ENCODE measurements around the gene SLC6A9. TPM values are rescaled to one million over a fixed set of nuclear protein-coding genes. Genes with fewer than 3 reads are reported as not detected.

SLC6A9 gene
- total RNA-seq, 1 donor from 2014 or later = 2.1 TPM

DNA sequence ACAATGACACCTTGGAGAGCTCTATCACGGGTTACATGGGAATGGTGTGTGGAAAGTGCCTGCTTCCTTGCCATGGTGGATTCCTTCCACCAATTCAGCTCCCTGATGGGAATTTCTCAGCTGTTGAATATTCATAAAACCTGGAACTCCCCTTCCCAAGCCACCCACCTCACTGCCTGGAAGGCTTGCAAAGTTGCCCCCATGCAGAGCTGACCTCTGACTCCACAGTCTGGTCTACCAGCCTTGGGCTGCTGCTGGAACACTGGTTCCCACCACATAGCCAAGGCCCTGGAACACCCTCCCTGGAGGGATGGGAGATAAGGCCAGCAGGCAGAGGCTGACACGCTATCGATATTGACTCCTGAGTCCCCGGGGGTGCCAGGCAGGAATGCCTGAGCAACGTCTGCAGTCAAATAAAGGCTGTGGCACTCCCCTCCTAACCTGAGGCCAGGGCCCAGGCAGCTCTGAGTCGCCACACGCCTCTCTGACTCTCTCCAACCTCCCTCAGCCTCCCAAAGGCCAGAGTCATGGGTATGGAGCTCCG, 31.1 kb downstream of the SLC6A9 start:
- no peak for DNase-seq (ENCODE audit: low spot score)
- no peaks in the 10 kb centered on the region for H3K27me3 Mint-ChIP-seq (ENCODE audit: low read depth)
- no peak overlapping the region for H3K4me3 Mint-ChIP-seq (ENCODE audit: low read depth)
- intact Hi-C loops (cut with micrococcal nuclease) = no loop called here
- no peaks in the 10 kb centered on the region for H3K4me1 Mint-ChIP-seq (ENCODE audit: low read depth)
- no peaks in the 10 kb centered on the region for H3K36me3 Mint-ChIP-seq (ENCODE audit: low read depth)
- no peaks in the 10 kb centered on the region for H3K9me3 Mint-ChIP-seq
- no peak overlapping the region for H3K27ac Mint-ChIP-seq

DNA sequence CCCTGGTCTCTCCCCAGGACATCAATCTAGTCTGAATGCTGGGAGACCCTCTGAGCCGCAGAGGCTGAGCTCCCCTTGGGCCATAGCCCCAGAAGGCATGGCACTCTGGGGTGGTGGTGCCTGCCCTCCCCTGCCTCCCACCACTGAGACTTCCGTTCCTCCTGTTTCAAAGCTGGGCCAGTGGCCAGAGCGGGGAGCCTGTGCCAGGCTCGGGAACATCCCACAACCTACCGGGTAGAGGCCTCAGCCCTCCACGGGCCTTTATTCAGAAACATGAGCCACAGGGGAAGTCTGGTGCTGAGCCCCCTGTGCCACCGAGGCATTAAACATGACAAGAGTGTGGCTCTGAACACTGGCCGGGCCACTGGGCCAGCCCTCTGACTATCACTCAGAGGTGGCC, 31.8 kb downstream of the SLC6A9 start:
- Mint-ChIP-seq H3K4me1 (ENCODE audit: low read depth) (no peaks in the 10 kb centered on the region), H3K27ac (no peak overlapping the region), H3K27me3 (ENCODE audit: low read depth) (no peaks in the 10 kb centered on the region), H3K36me3 (ENCODE audit: low read depth) (no peaks in the 10 kb centered on the region), H3K9me3 (no peaks in the 10 kb centered on the region), H3K4me3 (ENCODE audit: low read depth) (no peak overlapping the region)
- DNase-seq (ENCODE audit: low spot score) = no peak
- intact Hi-C loops (cut with micrococcal nuclease) = no loop called here

DNA sequence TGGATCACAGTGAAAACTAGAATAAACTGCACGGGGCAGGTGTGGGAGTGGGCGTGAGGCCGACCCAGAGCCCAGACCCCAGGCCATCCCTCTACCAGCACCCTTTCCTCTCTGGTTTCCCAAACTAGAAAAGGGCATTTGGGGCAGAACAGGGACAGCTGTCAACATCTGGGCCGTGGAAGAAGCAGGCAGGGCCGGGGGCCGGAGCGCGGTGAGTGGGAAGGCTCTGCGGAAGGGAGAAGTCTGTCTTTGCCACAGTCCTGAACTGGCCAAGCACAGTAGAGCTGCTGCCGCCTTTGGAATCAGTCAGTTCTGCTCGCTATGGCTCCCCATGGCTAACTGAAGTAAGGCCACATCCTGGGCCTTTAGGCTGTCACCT, 33.3 kb downstream of the SLC6A9 start:
- no peak overlapping the region for H3K27ac Mint-ChIP-seq
- H3K9me3 Mint-ChIP-seq = no peaks in the 10 kb centered on the region
- no peaks in the 10 kb centered on the region for H3K36me3 Mint-ChIP-seq (ENCODE audit: low read depth)
- DNase-seq (ENCODE audit: low spot score) = no peak
- H3K27me3 Mint-ChIP-seq (ENCODE audit: low read depth) = no peaks in the 10 kb centered on the region
- no peaks in the 10 kb centered on the region for H3K4me1 Mint-ChIP-seq (ENCODE audit: low read depth)
- intact Hi-C loops (cut with micrococcal nuclease) = no loop called here
- H3K4me3 Mint-ChIP-seq (ENCODE audit: low read depth) = no peak overlapping the region

GRCh38 chr1:43997295-43997999, 33.8 kb downstream of the SLC6A9 start:
- Mint-ChIP-seq H3K4me3 (ENCODE audit: low read depth) (no peak overlapping the region), H3K36me3 (ENCODE audit: low read depth) (no peaks in the 10 kb centered on the region), H3K27me3 (ENCODE audit: low read depth) (peaks cover 3% of the 10 kb centered on the region), H3K27ac (no peak overlapping the region), H3K4me1 (ENCODE audit: low read depth) (peaks cover 4% of the 10 kb centered on the region), H3K9me3 (no peaks in the 10 kb centered on the region)
- intact Hi-C loops (cut with micrococcal nuclease) = no loop called here
- no peak for DNase-seq (ENCODE audit: low spot score)

DNA sequence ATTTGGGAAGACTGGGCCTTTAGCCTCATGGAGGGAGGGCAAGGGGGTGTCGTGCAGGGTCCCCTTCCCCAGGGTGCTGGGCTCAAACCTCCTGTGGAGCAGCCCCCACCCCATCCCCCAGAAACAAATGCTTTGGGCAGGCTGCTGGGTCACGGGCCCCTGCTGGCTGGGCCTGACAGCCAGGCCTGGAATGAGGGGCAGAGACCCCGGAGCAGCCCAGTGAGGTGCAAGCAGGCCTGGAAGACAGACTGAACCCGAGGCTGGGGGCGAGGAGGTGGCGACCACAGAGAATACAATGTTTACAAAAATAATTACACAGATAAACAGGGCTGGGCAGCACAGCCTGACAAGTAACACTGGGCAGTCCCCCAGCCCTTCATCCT, 34.5 kb downstream of the SLC6A9 start:
- Mint-ChIP-seq H3K27ac (no peak overlapping the region), H3K9me3 (no peaks in the 10 kb centered on the region), H3K36me3 (ENCODE audit: low read depth) (no peaks in the 10 kb centered on the region), H3K27me3 (ENCODE audit: low read depth) (peaks cover 3% of the 10 kb centered on the region), H3K4me1 (ENCODE audit: low read depth) (peaks cover 4% of the 10 kb centered on the region), H3K4me3 (ENCODE audit: low read depth) (no peak overlapping the region)
- intact Hi-C loops (cut with micrococcal nuclease) = no loop called here
- no peak for DNase-seq (ENCODE audit: low spot score)

DNA sequence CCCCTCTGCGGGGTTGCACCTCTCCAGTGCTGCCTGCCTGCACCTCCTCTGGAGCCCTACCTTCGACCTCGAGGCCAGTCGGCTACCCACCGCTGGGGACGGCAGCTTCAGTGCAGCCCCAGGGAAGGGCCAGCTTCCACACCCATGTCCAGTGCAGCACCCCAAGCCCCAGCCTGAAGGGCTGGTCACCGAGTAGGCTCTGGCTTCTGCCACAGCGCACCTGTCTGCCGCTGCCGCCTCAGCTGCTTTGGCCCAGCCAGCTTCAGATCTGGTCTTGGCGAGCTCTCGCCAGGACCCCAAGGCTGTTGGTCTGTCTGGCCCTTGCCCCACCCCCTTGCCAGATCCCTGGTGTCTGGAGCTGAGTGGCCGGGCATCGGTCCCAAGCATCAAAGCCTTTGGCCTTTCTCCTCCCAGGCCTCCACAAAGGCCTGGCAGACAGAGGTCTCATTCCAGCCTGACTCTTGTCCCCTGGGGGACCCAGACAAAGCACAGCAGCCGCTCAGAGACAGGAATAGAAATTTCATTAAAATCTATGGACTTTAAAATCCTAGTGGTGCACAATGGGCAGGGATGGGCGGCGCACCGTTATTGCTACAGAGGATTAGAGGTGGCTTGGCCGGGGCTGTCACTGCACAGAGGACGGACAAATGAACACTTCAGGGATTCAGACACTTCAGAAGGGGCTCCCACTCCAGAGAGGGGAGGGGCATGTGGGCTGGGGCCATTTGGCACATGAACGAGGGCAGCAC, 35.1 kb downstream of the SLC6A9 start:
- H3K9me3 Mint-ChIP-seq = no peaks in the 10 kb centered on the region
- no peak overlapping the region for H3K4me3 Mint-ChIP-seq (ENCODE audit: low read depth)
- DNase-seq (ENCODE audit: low spot score) = no peak
- intact Hi-C loops (cut with micrococcal nuclease) = no loop called here
- H3K27me3 Mint-ChIP-seq (ENCODE audit: low read depth) = peaks cover 3% of the 10 kb centered on the region
- H3K4me1 Mint-ChIP-seq (ENCODE audit: low read depth) = peaks cover 5% of the 10 kb centered on the region
- H3K36me3 Mint-ChIP-seq (ENCODE audit: low read depth) = no peaks in the 10 kb centered on the region
- H3K27ac Mint-ChIP-seq = no peak overlapping the region

- Mint-ChIP-seq H3K27ac (no peak overlapping the region), H3K27me3 (ENCODE audit: low read depth) (peaks cover 3% of the 10 kb centered on the region), H3K4me3 (ENCODE audit: low read depth) (no peak overlapping the region), H3K36me3 (ENCODE audit: low read depth) (no peaks in the 10 kb centered on the region), H3K4me1 (ENCODE audit: low read depth) (peaks cover 8% of the 10 kb centered on the region), H3K9me3 (no peaks in the 10 kb centered on the region)
- intact Hi-C loops (cut with micrococcal nuclease) = loop anchor here (5.0 kb wide), 1 partner anchor 37 kb away; the partner anchor contains the start of gene SLC6A9
- no peak for DNase-seq (ENCODE audit: low spot score)
Measured at GRCh38 chr1:43994794-43995790, 36.2 kb downstream of the SLC6A9 start.

GRCh38 chr1:43994071-43994470, 37.2 kb downstream of the SLC6A9 start:
- Mint-ChIP-seq H3K4me1 (ENCODE audit: low read depth) (peaks cover 8% of the 10 kb centered on the region), H3K36me3 (ENCODE audit: low read depth) (no peaks in the 10 kb centered on the region), H3K27me3 (ENCODE audit: low read depth) (peaks cover 3% of the 10 kb centered on the region), H3K27ac (no peak overlapping the region), H3K9me3 (no peaks in the 10 kb centered on the region), H3K4me3 (ENCODE audit: low read depth) (no peak overlapping the region)
- DNase-seq (ENCODE audit: low spot score) = no peak
- intact Hi-C loops (cut with micrococcal nuclease) = loop anchor here (5.0 kb wide), 1 partner anchor 38 kb away; the partner anchor contains the start of gene SLC6A9

DNA sequence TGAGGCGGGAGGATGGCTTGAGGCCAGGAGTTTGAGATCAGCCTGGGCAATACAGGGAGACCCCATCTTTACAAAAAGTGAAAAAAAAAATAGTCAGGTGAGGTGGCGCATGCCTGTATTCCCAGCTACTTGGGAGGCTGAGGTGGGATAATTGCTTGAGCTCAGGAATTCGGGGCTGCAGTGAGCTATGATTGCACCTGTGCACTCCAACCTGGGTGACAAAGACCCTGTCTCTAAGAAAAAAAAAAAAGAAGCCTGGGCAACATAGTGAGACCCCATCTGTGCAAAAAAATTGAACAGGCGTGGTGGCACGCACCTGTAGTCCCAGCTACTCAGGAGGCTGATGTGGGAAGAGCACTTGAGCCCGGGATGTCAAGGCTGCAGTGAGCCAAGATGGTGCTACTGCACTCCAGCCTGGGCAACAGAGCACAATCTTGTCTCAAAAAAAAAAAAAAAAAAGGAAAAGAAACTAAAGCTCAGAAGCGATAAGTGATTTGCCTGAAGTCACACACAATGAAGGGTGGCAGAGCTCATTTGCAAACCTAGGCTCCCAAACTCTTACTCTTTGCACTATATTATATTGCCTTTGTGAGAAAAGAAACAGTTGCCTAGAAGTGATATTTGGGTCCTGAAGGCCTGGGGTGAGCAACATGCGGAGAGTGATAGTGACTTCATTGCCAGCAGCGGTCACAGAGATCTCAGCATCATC, 37.9 kb downstream of the SLC6A9 start:
- Mint-ChIP-seq H3K4me1 (ENCODE audit: low read depth) (peaks cover 8% of the 10 kb centered on the region), H3K27me3 (ENCODE audit: low read depth) (peaks cover 3% of the 10 kb centered on the region), H3K4me3 (ENCODE audit: low read depth) (no peak overlapping the region), H3K27ac (no peak overlapping the region), H3K9me3 (no peaks in the 10 kb centered on the region), H3K36me3 (ENCODE audit: low read depth) (no peaks in the 10 kb centered on the region)
- intact Hi-C loops (cut with micrococcal nuclease) = loop anchor here (5.0 kb wide), 1 partner anchor 39 kb away; the partner anchor contains the start of gene SLC6A9
- no peak for DNase-seq (ENCODE audit: low spot score)

- Mint-ChIP-seq H3K9me3 (no peaks in the 10 kb centered on the region), H3K27me3 (ENCODE audit: low read depth) (peaks cover 3% of the 10 kb centered on the region), H3K27ac (peak overlapping the region; percentile 22), H3K36me3 (ENCODE audit: low read depth) (no peaks in the 10 kb centered on the region), H3K4me3 (ENCODE audit: low read depth) (peak overlapping the region; percentile 92), H3K4me1 (ENCODE audit: low read depth) (peaks cover 8% of the 10 kb centered on the region)
- DNase-seq (ENCODE audit: low spot score) = no peak
- intact Hi-C loops (cut with micrococcal nuclease) = loop anchor here (5.0 kb wide), 1 partner anchor 40 kb away; the partner anchor contains the start of gene SLC6A9
Measured at GRCh38 chr1:43992232-43992995, 38.8 kb downstream of the SLC6A9 start.

GRCh38 chr1:43991476-43992231, 39.6 kb downstream of the SLC6A9 start, which contains the start of gene CCDC24:
TSS of gene CCDC24 (plus strand) at chr1:43991599. CDS start at chr1:43991879, 280 bp downstream.
- Mint-ChIP-seq H3K27me3 (ENCODE audit: low read depth) (peaks cover 3% of the 10 kb centered on the region), H3K36me3 (ENCODE audit: low read depth) (no peaks in the 10 kb centered on the region), H3K27ac (peak within 1 kb of the TSS; percentile 22), H3K9me3 (no peaks in the 10 kb centered on the region), H3K4me3 (ENCODE audit: low read depth) (peak within 1 kb of the TSS; percentile 92), H3K4me1 (ENCODE audit: low read depth) (peaks cover 8% of the 10 kb centered on the region)
- DNase-seq (ENCODE audit: low spot score) = peak; percentile 71
- intact Hi-C loops (cut with micrococcal nuclease) = loop anchor here (2.0 to 5.0 kb wide), 2 partner anchors 17 to 41 kb away; partner anchors contain the start of genes ATP6V0B and SLC6A9

Data from activated T-helper 2 cell treated with anti-CD3 and anti-CD28 coated beads, Interferon-gamma antibody, Interleukin-2, Interleukin-4, amounts not matched to agents 10 μg/mL and 5 μg/mL and 100 μg/mL, durations not matched to agents 14 hours and 24 hours and 36 hours (primary cell).